Activated CD4-positive, alpha-beta T cell treated with anti-CD3 and anti-CD28 coated beads, Interleukin-2, amount 50 U/mL, for 16 hours (primary cell): ENCODE measurements around the gene PGAP6.

Experiments used
- DNase-seq: peaks from one replicate; pipeline ENCODE4 v3.0.0-alpha.2; 2020

PGAP6 gene

DNA sequence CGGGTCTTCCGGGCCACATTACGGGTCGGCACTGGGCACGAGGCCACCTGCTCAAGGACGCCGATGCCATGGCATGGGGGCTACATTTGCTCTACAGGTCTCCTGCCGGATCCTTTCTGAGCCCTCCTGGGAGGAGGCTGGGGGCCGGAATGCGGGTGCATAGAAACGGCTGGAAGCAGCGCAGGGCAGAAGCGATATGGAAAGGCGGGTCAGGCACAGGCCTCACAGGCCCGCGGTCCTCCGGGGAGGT, 57.7 kb downstream of the PGAP6 start:
- DNase-seq, result no peak

DNA sequence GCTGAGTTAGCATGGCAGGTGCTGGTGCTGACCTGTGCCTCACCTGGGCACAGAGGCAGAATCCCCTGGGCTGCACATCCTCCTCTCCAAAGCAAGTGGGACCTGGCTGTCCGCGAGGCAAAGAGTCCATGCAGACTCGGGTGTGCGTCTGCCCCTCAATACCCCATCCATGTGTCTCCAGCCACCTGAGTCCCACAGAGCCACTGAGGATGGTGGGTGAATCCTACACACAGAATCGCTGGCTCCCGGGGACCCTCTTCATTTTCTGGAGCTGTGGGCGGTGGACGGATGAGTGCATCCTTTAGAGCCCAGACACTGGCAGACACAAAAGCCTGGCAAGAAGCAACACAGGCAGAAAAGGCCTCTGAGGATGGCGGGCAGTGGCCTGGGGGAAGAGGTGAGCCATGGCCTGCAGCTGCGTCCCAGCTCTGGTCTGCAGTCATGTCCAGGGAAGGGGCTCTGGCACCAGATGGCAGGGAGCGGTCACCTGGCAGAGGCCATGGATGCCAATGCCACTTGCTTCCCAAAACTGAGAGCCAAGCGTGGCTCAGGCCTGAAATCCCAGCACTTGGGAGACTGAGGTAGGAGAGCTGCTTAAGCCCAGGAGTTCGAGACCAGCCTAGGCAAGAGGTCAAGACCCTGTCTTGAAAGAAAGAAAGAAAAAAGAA, 59.2 kb downstream of the PGAP6 start:
- no peak for DNase-seq

DNA sequence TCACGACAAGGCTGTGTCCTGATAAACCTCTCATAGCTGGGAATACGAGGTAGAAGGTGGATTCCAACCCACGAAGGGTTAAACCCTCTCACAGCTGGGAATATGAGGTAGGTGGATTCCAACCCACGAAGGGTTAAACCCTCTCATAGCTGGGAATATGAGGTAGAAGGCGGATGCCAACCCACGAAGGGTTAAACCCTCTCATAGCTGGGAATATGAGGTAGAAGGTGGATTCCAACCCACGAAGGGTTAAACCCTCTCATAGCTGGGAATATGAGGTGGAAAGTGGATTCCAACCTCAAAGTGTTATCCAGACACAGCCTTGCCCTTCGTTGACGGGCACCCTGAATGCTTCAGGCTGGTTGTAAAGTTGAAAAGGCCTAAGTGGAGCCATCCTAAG, 60.2 kb downstream of the PGAP6 start:
- no peak for DNase-seq
